HG03135 (cell line): Measurements from ENCODE around the gene AKAP3.

Experiments
- ATAC-seq: cut with Tn5 transposase; IDR thresholded peaks from one replicate; pipeline ENCODE4 v1.9.1; 2021; ENCODE audit warnings: mild to moderate bottlenecking, moderate library complexity; ENCODE audit not compliant: unreplicated experiment

AKAP3 gene

GRCh38 chr12:4603421-4603820 is 45.4 kb downstream of the AKAP3 start:
- no peak for ATAC-seq

DNA sequence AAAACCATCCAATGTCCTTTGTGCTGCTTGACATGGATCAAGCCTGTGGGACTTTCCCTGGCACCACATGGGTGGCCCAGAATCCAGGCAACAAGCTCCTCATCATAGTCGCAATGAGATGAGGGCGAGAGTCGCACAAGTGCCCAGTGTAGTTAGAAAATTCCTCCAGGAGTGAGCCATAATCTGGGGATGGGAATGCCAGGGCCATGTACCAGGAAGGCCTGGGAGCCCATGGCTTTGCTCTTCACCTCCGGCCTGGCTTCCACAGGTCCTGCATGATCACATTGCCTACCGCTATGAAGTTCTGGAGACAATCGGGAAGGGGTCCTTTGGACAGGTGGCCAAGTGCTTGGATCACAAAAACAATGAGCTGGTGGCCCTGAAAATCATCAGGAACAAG is 53.0 kb downstream of the AKAP3 start:
- ATAC-seq, result no peak

- no peak for ATAC-seq
Observed at GRCh38 chr12:4591180-4591687, 57.6 kb downstream of the AKAP3 start.

- ATAC-seq, result no peak
Observed at GRCh38 chr12:4589941-4590340, 58.9 kb downstream of the AKAP3 start.

- ATAC-seq, result no peak
Observed at GRCh38 chr12:4588916-4589315, 59.9 kb downstream of the AKAP3 start.

DNA sequence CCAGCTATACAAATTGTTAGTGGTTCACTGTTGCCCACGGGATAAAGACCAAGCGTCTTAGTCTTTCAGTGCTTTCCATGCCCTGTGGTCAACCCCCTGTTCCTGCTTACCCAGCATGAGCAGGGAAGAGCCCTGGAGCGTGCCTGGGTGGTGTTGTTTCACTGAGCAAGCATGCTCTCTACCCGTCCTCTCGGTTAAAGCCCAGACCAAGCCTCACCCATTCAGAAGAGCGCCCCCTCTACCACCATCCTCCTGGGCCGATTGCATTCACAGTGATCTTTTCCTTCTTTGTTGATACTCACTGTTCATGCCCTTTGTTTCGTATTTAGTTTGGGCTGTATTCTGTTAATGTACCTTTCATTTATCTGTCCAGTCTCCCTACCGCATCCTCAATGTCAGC is 61.7 kb downstream of the AKAP3 start:
- ATAC-seq, result no peak

DNA sequence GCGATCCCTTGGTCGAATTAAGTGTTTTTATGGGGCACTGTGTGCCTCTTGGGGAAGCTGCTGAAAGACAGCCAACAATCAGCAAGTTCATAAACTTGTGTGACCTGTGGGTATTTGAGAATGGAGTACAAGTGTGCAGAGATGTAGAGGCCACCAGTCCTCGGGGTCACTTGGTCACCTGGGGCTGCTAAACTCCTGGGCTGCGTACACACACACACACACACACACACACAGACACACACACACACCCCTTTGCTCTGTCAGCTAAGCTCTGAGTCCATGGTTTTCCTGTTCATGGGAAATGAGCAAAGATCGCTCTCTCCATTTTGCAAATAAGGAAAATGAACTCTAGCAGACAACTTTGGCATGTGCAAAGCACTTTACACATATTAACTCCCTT is 62.4 kb downstream of the AKAP3 start:
- ATAC-seq, result no peak

GRCh38 chr12:4584896-4585295 is 64.0 kb downstream of the AKAP3 start:
- no peak for ATAC-seq

- ATAC-seq, result no peak
Observed at GRCh38 chr12:4584281-4584680, 64.6 kb downstream of the AKAP3 start.

DNA sequence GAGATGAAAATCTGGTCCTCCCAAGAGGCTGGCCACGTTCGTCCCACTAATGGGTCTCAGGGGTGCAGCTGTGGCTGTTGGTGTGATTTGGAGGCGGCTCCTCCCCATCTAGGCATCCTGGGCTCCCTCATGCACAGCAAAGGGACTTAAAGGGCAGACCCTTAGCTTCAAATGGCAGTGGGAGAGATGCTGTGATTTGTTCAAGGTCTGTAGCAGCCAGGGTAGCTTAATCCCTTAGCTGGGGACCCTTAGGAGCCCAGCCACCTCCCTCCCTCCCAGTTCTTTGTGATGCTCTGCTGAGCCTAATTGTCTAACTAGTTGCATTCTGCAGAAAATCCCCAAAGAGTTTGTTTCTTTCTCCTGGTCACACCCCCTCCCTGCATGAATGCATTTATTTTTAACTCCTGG is 68.6 kb downstream of the AKAP3 start:
- ATAC-seq, result no peak

DNA sequence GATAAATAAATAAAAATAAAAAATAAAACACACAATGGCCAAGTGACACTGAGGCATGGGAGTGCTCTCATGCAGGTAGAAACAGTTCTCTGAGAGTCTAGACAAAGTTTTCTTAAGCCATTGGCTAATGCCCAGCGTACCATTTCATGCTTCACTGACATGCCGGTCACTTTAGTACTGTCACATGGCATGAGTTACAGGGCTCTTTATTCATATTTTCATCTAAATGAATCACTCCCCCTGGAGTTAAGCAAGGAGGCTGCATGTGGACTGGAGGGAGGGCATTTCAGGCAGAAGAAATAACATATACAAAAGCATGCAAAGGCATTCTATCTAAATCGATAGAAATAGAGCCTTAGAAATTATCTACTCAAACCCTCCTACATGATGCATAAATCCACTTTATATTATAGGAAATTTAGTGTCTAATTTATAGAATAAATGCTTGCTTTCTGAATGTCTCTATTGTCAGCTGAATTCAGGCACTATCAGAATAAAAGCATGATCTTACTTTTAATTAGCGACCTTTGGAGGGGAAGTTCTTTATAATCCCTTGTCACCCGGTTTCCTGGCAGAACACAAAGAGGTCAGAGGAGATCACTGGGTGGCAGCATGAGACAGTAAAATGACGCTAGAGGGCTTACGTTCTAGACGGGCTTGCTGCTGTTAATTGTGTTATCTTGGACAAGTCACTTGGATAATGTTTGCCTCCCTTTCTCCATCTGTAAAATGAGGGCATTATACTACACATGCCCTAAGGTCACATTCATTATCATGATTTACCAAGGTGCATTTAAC is 69.3 kb downstream of the AKAP3 start:
- no peak for ATAC-seq

DNA sequence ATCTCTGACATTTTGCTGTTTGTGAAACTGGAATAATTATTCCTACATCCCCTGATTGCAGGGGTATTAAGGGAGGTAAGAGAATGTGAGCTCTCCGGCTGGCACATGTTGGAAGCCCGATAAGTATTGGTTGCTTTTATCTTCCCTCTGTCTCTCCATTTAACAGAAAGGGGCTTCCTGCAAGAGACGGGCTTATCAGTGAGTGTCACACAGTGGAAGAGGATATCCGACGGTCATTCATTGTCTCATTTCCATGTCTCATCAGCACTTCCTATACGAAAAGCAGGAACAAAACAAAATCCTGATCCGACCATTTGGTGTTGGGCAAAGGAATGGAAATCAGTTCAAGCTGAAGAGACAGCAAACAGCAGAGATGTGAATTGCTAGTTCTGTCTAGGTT is 76.2 kb downstream of the AKAP3 start:
- no peak for ATAC-seq

GRCh38 chr12:4569261-4569660 is 79.6 kb downstream of the AKAP3 start:
- no peak for ATAC-seq

GRCh38 chr12:4567073-4567881 is 81.6 kb downstream of the AKAP3 start:
- ATAC-seq, result peak; percentile 59

DNA sequence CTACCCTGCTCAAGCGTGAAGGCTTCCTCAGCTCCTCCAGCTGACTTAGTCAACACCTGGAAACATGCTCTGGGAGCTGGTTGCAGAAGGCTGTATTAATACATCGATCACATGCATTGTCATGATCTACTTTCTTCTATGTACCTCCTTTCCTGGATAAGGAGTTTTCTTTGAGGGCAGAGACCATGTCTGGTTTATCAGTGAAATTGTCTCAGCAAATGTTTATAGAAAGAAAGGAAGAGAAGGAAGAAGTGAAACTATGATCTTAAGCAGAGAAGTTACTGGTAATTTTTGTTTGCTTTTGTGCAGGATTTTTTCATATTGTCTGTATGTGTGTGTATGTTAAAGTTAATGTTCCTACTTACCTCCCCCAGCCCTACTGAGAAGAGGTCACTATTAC is 82.4 kb downstream of the AKAP3 start:
- ATAC-seq, result no peak
